HG02973 (cell line): ENCODE results near the gene CCDC148.
"Not testable (repeated sequence)": the region's sequence is repeated elsewhere in the genome, so short reads cannot be mapped to it uniquely, and the experiment has no call there.

Experiments
- ATAC-seq: cut with Tn5 transposase; IDR thresholded peaks from one replicate; pipeline ENCODE4 v1.9.1; 2021; ENCODE audit warnings: moderate library complexity; ENCODE audit not compliant: unreplicated experiment

The CCDC148 gene

DNA sequence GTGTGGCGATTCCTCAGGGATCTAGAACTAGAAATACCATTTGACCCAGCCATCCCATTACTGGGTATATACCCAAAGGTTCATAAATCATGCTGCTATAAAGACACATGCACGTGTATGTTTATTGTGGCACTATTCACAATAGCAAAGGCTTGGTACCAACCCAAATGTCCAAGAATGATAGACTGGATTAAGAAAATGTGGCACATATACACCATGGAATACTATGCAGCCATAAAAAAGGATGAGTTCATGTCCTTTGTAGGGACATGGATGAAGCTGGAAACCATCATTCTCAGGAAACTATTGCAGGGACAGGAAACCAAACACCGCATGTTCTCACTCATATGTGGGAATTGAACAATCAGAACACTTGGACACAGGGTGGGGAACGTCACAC, 17.5 kb downstream of the CCDC148 start:
- not testable (repeated sequence) for ATAC-seq

DNA sequence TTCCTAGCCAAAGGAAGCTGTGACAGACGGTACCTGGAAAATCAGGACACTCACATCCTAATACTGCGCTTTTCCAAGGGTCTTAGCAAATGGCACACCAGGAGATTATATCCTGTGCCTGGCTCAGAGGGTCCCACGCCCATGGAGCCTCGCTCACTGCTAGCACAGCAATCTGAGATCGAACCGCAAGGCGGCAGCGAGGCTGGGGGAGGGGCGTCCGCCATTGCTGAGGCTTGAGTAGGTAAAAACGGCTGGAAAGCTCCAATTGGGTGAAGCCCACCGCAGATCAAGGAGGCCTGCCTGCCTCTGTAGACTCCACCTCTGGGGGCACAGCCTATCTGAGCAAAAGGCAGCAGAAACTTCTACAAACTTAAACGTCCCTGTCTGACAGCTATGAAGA, 22.8 kb downstream of the CCDC148 start:
- ATAC-seq = not testable (repeated sequence)

DNA sequence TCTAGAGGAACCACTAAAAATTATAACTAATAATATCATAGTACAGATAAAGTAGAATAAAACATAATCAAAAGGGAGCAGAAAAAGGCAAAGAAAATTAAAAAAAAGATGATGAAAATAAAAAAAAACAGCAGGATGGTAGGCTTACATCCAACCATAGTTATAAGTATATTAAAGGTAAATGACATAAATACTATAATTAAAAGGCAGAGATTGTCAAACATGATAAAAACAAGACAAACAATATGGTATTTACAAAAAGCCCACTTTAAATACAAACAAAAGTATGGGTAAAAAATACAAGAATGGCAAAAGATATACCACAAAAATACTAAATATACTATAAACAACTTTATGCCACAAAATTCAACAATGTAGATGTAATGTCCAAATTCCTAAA, 24.4 kb downstream of the CCDC148 start:
- ATAC-seq = no peak

DNA sequence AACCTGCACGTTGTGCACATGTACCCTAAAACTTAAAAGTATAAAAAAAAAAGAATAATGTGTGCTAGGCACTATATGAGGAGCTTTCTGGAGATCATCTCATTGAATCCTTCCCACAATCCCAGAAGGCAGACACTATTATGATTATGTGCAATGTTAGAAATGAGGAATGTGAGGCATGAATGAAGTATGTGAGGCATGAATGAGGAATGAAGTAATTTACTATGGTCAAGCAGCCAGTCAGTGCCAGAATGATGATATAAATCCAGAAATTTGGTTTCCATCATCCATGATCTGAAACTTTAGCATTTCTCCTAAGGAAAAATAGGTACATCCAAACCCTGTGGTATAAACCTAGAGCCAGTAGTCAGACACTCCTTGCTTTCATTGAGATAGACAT, 42.0 kb downstream of the CCDC148 start:
- no peak for ATAC-seq

DNA sequence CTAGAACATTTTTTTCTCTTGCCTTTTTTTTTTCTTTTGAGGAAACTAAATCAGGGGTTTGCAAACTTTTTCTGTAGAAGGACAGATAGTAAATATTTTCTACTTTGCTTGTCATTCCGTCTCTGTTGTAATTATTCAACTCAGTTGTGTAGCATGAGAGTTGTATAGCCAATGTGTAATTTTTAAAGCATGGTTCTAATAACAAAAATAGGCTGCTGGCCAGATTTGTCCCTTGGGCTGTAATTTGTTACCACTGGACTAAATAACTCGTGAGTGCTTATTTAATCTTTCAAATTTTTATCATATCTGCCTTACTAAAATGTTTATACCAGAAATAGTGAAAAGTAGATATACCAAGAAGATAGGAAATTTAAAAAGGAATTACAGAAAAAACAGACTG, 43.0 kb downstream of the CCDC148 start:
- ATAC-seq = no peak

DNA sequence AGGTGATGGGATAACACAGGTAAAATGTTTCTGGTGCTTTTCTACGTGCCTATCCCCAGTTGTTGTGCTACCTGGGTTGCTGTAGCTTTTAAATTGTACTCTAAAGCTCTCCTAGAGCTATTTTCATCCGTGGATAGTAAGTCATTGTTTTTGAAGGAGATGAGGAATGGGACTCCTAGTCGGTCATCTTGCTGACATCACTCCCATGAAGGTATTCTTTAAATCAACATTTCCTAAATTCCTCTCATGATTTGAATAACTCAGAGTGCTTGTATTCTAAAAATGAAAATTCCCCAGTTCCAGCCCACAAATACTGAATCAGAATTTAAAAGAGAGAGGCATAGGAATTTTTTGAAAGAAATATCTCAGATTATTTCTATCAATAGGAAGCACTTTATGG, 44.3 kb downstream of the CCDC148 start:
- no peak for ATAC-seq

DNA sequence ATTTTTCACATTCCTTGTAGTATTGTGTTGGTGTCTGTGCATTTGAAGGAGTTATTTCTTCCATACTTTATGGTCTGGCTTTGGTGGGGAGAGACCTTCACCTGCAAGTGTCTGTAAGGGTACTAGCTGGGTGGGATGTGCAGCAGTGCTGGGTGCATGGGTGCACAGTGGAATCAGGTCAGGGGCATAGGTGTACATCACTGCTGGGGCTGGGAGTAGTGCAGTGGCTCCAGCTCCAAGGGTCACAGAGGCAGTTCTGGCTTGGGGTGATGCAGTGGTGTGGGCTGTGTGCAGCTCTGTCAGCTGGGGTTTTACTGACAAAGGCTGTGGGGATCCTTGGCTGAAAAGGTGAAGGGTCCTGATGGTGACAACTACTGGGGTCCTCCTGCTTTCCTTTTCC, 44.8 kb downstream of the CCDC148 start:
- no peak for ATAC-seq

DNA sequence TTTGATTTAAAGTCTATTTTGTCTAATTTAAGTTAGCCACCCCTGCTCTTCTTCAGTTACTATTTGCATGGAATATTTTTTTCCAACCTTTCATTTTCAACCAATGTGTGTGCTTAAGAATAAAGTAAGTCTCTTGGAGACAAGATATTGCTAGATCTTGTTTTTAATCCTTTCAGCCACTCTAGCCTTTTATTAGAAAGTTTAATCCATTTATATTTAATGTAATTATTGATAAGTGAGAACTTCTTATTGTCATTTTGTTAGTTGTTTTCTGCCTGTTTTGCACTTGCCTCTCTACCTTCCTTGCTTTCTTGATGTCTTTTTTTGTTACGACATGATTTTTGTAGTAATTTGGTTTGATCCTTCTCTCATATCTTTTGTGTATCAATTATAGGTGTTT, 46.4 kb downstream of the CCDC148 start:
- ATAC-seq = no peak

DNA sequence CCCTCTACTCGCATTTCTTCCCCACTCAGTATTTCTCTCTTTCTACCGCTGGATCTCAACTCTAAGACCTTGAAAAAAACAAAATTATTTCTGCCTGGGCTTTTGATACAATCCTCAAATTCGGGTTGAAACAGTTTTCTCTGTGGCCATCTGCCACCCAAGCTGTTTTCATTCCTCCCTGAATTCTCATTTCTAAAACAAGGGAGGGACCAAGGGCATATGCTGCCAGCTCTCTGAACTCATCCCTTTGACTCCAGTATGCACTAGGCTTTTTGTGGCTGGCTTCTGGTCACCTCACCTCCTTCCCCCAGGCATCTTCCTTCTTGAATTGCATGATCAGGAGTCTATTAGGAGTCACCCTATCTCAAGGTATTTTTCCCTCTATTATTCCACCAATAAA, 49.5 kb downstream of the CCDC148 start:
- no peak for ATAC-seq

DNA sequence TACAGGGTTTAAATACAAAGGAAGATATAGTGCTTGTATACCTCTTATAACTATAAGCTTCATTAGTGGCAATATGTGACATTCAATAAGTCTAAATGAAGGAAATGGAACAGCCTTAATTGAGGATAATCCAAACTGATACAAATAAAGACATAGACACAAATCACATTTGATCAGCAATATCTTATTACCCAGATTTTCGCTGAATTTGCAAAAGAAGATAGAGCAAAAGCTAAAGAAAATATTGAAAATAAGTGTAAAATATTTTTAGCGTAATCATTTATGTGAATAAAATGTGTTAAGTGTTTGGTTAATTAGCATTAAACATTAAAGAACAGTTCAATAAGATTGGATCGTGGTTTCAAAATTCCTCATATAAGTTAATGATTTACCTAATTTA, 51.2 kb downstream of the CCDC148 start:
- no peak for ATAC-seq

DNA sequence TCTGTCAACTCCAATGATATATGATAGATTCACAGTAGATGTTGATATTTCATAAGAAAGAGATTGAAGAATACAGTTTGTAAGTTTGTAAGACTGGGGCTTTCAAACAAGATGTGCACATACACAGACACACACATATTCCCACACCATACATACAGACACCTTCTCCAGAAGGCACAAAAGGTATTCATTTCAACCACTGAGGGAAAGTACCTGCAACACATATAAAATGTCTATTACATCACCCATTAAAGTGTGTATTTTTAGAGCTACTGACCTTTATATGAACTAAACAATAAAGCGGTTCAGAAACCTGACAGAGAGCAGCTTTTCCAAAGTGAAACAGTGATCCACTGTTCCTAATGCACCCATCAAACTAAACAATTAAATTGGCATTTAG, 53.3 kb downstream of the CCDC148 start:
- ATAC-seq = no peak

DNA sequence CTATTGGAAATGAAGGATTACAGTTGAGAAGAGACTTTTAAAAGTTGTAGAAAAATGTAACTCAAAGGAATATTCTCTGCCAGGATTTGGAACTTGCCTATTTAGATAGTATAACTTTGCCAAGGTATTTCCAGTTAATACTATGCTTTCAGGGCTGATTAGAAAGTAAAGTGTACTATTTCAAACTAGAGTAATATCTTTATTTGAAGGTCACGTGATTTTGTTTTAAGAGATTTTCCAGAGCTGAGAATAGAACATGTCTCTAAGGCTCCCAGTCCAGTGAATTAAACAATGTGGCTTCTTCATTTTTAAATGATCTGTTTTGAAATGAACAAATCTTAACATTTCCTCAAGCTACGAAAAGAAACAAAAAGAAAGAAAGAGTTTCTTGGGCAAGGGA, 53.9 kb downstream of the CCDC148 start:
- ATAC-seq = no peak

DNA sequence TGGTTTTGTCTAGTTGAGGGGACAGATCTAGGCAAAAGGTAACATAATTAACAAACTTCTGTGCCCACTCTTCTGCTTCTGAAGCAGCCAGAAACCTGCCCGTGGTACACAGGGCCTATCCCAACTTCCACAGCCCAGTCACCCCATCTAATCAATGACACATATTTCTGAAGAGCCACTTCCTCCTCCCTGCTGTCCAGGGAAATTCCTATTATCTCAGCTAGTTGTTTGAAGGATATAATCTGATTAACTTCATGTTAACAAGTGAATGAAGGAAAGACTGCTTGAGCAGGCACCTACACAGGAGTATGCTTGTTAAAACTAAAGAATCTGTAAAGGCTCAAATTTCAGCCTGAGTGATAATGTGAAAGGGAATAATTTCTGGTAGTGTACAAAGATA, 61.4 kb downstream of the CCDC148 start:
- ATAC-seq = no peak

DNA sequence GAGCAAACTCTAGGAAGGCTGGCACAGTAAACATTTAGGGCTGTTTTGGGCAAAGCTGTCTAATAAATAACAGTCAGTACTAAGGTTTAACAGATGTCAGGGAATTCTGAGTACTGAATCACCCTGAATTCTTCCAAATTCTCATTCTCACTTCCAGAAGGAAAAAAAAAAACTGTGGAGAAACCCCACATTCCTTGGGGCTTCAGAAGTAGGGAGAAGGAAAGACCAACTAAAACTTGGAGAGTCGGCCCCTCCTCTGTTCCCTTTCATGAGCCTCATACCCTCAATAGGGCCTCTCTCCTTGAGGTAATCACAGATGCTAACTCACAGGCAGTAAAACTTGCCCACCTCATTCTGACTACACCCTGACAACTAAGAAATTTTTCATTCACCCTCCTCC, 62.1 kb downstream of the CCDC148 start:
- ATAC-seq = no peak

DNA sequence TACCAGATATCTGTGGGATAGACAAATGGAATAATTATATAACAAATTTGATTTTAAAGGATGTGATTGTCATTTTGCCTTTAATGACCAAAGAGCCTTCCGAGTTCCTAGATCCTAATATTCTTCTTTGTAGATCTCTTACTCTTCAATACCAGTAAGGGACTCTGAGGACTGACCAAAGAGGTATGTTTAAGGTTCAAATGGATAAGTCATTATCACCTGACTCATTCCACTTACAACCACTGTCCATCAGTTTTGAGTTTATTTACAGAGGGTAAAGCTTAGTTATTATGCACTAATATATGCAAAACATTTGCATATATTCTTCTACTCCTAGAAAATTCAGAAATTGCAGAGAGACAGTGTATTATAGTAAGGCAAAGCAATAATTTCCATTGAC, 62.7 kb downstream of the CCDC148 start:
- no peak for ATAC-seq

DNA sequence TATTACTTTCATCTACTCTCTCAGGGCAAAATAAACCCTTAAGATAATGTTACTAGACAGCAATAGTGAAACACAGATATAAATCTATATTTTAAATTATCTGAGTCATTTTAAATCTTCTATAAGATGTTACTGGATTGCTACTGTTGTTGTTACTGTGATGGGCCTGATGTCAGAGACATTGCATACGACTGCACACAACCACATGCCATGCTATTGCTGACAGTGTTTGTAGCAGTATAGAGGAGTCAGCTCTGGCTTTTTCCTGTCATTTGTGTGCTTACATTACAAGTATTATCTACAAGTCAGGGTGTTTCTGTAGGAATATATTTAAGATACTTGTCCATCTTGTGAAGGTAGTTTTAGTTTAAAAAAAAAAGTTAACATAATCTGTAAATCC, 63.9 kb downstream of the CCDC148 start:
- no peak for ATAC-seq

DNA sequence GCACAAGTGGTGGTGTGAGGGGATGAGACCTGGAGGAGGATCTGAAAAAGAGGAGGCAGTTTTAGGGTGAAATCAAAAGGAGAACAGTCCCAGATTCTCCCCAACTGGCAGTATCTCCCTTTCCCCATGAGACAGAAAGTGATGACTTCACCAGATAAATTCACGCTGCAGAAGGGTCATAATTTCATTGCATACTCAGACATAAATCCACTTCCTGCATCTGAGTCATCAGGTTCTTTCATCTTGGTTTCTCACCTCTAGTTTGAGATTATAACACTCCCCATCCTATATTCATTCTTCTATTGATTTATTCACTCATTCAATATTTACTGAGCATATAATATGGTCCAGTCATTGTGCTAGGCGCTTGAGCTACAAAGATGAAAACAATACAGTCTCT, 64.7 kb downstream of the CCDC148 start:
- no peak for ATAC-seq

DNA sequence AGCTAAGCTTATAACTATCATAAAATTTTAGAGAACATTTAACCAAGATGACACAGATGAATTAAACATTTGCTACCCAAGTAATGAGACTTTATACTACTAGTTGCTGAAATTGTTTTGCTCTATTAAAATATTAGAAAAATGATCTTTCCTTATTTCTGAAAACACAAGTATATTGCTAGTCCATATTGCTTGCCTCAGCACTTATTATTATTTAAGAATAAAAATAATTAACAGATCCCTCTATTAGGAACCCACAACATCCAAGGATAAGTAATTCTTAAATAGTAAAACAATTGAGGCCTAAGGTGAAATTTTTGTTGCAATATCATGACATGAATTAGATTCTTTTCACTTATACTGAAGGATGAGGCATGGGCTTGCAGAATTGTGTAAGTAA, 65.2 kb downstream of the CCDC148 start:
- ATAC-seq = no peak

DNA sequence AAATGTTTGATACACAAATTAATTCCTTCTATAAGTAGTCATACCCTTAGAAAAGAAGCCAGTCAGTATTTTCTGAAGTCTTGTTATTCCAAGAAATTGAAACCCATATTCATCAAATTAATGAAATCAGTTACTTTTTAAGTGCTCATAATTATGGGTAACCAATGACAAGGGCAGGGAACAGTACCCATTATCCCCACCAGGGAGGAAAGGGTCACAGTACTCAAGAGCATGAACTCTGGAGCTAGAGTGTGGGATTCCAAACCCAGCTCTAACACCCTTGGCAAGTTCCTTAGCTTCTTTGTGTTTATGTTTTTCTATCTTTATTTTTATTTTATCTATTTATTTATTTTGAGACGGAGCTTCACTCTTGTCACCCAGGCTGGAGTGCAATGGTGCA, 68.4 kb downstream of the CCDC148 start:
- ATAC-seq = no peak

DNA sequence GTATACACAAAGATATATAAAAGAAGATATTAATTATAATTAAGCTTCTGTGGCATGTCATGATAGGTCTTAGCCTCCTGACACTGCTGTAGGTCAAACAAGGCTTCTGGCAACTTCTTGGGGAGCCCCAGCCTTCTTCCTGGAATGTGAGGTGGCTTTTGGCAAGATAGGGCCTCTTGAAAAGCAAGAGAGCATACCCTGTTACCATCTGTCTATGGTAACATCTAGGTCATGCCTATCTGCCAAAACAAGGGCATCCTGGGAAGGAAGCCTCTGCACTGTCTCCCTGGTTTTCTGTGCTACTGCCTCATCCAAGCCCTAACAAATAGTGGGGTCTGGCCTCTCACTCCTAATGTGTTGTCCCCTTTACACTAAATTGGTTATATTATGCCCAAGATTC, 70.9 kb downstream of the CCDC148 start:
- no peak for ATAC-seq

DNA sequence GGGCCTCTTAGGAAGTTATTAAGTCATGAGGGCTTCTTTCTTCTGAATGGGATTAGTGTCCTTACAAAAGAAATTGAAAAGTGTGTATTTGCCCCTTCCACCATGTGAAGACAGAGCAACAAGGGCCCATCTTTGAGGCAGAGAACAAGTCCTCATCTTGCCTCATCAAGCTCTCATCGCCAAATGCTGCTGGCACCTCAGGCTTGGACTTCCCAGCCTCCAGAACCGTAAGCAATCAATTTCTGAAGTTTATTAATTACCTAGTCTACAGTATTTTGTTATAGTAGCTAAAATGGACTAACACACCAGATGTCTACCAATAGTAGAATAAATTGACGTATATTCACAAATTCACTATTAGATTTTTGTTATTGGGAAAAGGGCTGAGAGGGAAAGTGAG, 74.6 kb downstream of the CCDC148 start:
- ATAC-seq = no peak

DNA sequence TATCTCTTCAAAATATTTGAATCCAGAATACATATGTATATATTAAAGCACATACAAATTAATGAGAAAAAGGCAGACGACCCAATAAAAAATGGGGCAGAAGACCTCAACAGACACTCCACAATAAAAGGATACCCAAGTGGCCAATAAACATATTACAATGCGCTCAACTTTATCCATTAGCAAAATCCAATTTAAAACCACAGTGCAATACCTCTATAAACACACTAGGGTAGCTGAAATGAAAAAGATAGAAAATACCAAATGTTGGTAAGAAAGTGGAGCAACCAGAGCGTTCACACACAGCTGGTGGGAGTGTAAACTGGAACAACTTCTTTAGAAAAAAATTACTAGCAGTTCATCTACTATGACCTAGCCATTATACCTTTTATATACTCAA, 75.3 kb downstream of the CCDC148 start:
- no peak for ATAC-seq

DNA sequence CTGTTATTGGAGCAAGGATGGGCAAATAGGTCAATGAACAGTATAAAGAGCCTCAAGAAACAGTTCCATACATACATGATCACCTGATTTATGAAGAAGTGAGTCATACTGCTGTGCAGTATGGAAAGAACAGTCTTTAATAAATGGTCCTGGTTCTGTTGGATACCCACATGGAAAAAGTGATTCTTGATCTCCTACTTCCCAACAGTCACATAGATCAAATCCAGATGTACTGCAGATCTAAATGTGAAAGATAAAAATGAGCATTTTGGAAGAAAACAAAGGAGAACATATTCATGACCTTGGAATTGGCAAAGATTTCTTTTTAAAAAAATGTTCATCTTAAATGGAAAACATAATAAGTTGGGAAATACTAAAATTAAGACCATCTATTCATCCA, 75.8 kb downstream of the CCDC148 start:
- no peak for ATAC-seq

DNA sequence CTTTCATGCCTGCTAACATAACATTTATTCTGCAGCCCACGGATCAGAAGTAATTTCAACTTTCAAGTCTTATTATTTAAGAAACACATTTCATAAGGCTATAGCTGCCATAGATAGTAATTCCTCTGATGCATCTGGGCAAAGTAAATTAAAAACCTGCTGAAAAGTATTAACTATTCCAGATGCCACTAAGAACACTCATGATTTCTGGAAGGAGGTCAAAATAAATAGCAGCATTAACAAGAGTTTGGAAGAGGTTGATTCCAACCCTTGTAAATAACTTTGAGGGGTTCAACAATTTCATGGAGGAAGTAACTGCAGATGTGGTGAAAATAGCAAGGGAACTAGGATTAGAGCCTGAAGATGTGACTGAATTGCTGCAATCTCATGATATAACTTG, 77.6 kb downstream of the CCDC148 start:
- no peak for ATAC-seq
